HG03469 (cell line): ENCODE results near the gene RHOV.

Experiments used
- ATAC-seq: cut with Tn5 transposase; IDR thresholded peaks from one replicate; pipeline ENCODE4 v1.9.1; 2021; ENCODE audit warnings: mild to moderate bottlenecking, moderate library complexity, moderate number of reproducible peaks; ENCODE audit not compliant: unreplicated experiment

The RHOV gene

GRCh38 chr15:40904552-40905201 is 30.6 kb upstream of the RHOV start:
- no peak for ATAC-seq

GRCh38 chr15:40902605-40903561 is 28.8 kb upstream of the RHOV start:
- no peak for ATAC-seq

GRCh38 chr15:40901053-40901443 is 27.0 kb upstream of the RHOV start:
- no peak for ATAC-seq

- no peak for ATAC-seq
Observed at GRCh38 chr15:40900256-40901052, 26.4 kb upstream of the RHOV start.

- ATAC-seq: no peak
Observed at GRCh38 chr15:40899536-40900207, 25.6 kb upstream of the RHOV start.

- no peak for ATAC-seq
Observed at GRCh38 chr15:40894681-40895448, 20.8 kb upstream of the RHOV start.

- peak; percentile 74 for ATAC-seq
Observed at GRCh38 chr15:40893733-40894680, 20.0 kb upstream of the RHOV start, which contains the start of gene VPS18. Gene VPS18, plus strand, starts transcription at chr15:40894450. Its CDS starts 319 bp downstream, at chr15:40894769.

GRCh38 chr15:40893019-40893670 is 19.1 kb upstream of the RHOV start:
- ATAC-seq: no peak

GRCh38 chr15:40892447-40893012 is 18.5 kb upstream of the RHOV start:
- ATAC-seq: no peak

GRCh38 chr15:40891810-40892446 is 17.9 kb upstream of the RHOV start:
- no peak for ATAC-seq

GRCh38 chr15:40891138-40891537 is 17.1 kb upstream of the RHOV start:
- no peak for ATAC-seq

- no peak for ATAC-seq
Observed at GRCh38 chr15:40889112-40889511, 15.1 kb upstream of the RHOV start.

GRCh38 chr15:40886586-40886985 is 12.6 kb upstream of the RHOV start:
- ATAC-seq: no peak

- ATAC-seq: no peak
Observed at GRCh38 chr15:40881351-40881750, 7.3 kb upstream of the RHOV start.

- no peak for ATAC-seq
Observed at GRCh38 chr15:40879609-40880008, 5.6 kb upstream of the RHOV start.

GRCh38 chr15:40878785-40879184 is 4.8 kb upstream of the RHOV start:
- ATAC-seq: no peak

GRCh38 chr15:40877694-40878093 is 3.7 kb upstream of the RHOV start:
- ATAC-seq: no peak
